DOHH2 (cell line): ENCODE measurements around the gene SYCP2.

Source experiments
- CTCF ChIP-seq: fragments of 200-600 bp; sonication (generic); IDR thresholded peaks from one replicate; pipeline ENCODE4 v1.5.1; 2014; ENCODE audit warnings: antibody characterized with exemption, mild to moderate bottlenecking, low read depth, low read length; ENCODE audit not compliant: poor library complexity, severe bottlenecking
- EZH2phosphoT487 ChIP-seq: fragments of 200-600 bp; sonication (generic); IDR thresholded peaks from 2 replicates; pipeline ENCODE4 v1.6.1; 2017; ENCODE audit warnings: borderline replicate concordance, mild to moderate bottlenecking, antibody characterized with exemption, low read length, moderate library complexity, mixed read lengths

GRCh38 chr20:59871096-59871495 lies 62.3 kb downstream of the SYCP2 start:
- TF ChIP-seq CTCF (no peak), EZH2phosphoT487 (no peak)
